Measurements from ENCODE around the gene SCYL1. TPM values are rescaled to one million over a fixed set of nuclear protein-coding genes. Genes with fewer than 3 reads are reported as not detected.
A peak's percentile ranks its signal among the peaks of the same experiment; 100 is the strongest.
"Not testable (repeated sequence)": the region's sequence is repeated elsewhere in the genome, so short reads cannot be mapped to it uniquely, and the experiment has no call there.

SCYL1 gene
- total RNA-seq, 2 experiments from 2014 or later = 74.2 to 74.9 TPM

DNA sequence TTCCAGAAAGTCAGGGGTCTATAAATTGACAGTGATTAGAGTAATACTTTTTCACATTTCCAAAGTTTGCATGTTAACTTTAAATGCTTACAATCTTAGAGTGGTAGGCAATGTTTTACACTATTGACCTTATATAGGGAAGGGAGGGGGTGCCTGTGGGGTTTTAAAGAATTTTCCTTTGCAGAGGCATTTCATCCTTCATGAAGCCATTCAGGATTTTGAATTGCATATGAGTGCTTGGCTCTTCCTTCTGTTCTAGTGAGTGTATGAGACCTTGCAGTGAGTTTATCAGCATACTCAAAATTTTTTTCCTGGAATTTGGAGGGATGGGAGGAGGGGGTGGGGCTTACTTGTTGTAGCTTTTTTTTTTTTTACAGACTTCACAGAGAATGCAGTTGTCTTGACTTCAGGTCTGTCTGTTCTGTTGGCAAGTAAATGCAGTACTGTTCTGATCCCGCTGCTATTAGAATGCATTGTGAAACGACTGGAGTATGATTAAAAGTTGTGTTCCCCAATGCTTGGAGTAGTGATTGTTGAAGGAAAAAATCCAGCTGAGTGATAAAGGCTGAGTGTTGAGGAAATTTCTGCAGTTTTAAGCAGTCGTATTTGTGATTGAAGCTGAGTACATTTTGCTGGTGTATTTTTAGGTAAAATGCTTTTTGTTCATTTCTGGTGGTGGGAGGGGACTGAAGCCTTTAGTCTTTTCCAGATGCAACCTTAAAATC, 20.8 kb upstream of the SCYL1 start:
- H3K36me3 Mint-ChIP-seq = peaks cover 33% of the 10 kb centered on the region
- ATAC-seq (ENCODE audit: low read depth) = no peak
- H3K27me3 Mint-ChIP-seq = no peaks in the 10 kb centered on the region
- H3K4me1 Mint-ChIP-seq = peaks cover 44% of the 10 kb centered on the region
- no peak overlapping the region for H3K4me3 Mint-ChIP-seq
- no peak for DNase-seq
- H3K9me3 Mint-ChIP-seq = no peaks in the 10 kb centered on the region
- POLR2A ChIA-PET = interaction anchor here (0.6 to 28.7 kb wide), 9 partner anchors 6 to 1798 kb away, joined by 3 to 2884 read pairs (median 9); partner anchors contain the start of genes FAM89B, FRMD8, MALAT1 and NEAT1
- peak overlapping the region; percentile 87 for H3K27ac Mint-ChIP-seq

DNA sequence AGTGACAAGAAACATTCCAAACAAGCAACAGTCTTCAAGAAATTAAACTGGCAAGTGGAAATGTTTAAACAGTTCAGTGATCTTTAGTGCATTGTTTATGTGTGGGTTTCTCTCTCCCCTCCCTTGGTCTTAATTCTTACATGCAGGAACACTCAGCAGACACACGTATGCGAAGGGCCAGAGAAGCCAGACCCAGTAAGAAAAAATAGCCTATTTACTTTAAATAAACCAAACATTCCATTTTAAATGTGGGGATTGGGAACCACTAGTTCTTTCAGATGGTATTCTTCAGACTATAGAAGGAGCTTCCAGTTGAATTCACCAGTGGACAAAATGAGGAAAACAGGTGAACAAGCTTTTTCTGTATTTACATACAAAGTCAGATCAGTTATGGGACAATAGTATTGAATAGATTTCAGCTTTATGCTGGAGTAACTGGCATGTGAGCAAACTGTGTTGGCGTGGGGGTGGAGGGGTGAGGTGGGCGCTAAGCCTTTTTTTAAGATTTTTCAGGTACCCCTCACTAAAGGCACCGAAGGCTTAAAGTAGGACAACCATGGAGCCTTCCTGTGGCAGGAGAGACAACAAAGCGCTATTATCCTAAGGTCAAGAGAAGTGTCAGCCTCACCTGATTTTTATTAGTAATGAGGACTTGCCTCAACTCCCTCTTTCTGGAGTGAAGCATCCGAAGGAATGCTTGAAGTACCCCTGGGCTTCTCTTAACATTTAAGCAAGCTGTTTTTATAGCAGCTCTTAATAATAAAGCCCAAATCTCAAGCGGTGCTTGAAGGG, 20.0 kb upstream of the SCYL1 start:
- ATAC-seq (ENCODE audit: low read depth) (no peak), DNase-seq (no peak)
- POLR2A ChIA-PET = interaction anchor here (0.6 to 28.7 kb wide), 9 partner anchors 7 to 454 kb away, joined by 3 to 2884 read pairs (median 14); partner anchors contain the start of genes FAM89B, FRMD8, MALAT1 and NEAT1
- Mint-ChIP-seq H3K9me3 (no peaks in the 10 kb centered on the region), H3K27ac (peak overlapping the region; percentile 87), H3K27me3 (no peaks in the 10 kb centered on the region), H3K4me1 (peaks cover 44% of the 10 kb centered on the region), H3K36me3 (peaks cover 33% of the 10 kb centered on the region), H3K4me3 (no peak overlapping the region)

DNA sequence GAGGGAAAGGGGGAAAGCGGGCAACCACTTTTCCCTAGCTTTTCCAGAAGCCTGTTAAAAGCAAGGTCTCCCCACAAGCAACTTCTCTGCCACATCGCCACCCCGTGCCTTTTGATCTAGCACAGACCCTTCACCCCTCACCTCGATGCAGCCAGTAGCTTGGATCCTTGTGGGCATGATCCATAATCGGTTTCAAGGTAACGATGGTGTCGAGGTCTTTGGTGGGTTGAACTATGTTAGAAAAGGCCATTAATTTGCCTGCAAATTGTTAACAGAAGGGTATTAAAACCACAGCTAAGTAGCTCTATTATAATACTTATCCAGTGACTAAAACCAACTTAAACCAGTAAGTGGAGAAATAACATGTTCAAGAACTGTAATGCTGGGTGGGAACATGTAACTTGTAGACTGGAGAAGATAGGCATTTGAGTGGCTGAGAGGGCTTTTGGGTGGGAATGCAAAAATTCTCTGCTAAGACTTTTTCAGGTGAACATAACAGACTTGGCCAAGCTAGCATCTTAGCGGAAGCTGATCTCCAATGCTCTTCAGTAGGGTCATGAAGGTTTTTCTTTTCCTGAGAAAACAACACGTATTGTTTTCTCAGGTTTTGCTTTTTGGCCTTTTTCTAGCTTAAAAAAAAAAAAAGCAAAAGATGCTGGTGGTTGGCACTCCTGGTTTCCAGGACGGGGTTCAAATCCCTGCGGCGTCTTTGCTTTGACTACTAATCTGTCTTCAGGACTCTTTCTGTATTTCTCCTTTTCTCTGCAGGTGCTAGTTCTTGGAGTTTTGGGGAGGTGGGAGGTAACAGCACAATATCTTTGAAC, 19.2 kb upstream of the SCYL1 start:
- Mint-ChIP-seq H3K4me3 (no peak overlapping the region), H3K9me3 (no peaks in the 10 kb centered on the region), H3K36me3 (peaks cover 33% of the 10 kb centered on the region), H3K4me1 (peaks cover 47% of the 10 kb centered on the region), H3K27me3 (no peaks in the 10 kb centered on the region), H3K27ac (peak overlapping the region; percentile 80)
- POLR2A ChIA-PET = interaction anchor here (0.7 to 28.7 kb wide), 15 partner anchors 8 to 156 kb away, joined by 3 to 2884 read pairs (median 13); partner anchors contain the start of genes FAM89B, FRMD8, MALAT1 and NEAT1
- ATAC-seq (ENCODE audit: low read depth) (no peak), DNase-seq (no peak)

DNA sequence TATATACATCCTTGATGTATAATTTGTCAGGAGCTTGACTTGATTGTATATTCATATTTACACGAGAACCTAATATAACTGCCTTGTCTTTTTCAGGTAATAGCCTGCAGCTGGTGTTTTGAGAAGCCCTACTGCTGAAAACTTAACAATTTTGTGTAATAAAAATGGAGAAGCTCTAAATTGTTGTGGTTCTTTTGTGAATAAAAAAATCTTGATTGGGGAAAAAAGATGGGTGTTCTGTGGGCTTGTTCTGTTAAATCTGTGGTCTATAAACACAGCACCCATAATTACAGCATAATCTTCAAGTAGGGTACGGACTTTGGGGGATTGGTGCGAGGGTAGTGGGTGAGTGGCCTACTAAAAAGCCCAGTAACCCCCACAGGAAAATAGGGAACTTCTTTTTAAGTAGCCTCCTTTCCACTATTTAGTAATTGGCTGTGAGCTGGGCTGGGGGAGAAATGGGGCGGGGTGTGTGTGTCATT, 18.6 kb upstream of the SCYL1 start:
- H3K4me3 Mint-ChIP-seq = no peak overlapping the region

DNA sequence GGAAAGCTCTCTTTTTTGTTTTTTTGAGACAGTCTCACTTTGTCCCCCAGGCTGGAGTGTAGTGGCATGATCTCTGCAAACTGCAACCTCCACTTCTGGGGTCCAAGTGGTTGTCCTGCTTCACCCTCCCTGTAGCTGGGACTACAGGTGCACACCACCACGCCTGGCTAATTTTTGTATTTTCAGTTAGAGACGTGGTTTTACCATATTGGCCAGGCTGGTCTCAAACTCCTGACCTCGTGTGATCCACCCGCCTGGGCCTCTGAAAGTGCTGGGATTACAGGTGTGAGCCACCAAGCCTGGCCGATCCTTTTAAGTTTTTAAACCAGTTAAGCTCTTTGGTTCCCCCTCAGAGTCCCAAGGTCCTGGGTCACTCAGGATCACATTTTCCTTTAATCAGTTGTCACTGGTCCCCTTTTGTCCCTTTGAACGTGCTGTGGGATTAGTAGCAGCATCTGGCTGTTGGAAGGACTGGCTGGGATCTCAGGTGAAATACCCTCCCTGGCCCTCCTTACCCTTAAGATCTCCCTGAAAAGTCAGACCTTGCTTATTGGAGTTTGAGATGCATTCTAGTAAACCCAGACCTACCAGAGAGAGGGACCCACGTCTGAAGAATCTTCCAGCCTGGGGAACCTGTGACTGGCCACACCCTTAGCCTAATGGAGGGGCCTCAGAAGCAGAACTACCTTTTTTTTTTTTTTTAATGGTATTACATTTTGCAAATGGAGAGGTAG, 17.9 kb upstream of the SCYL1 start:
- Mint-ChIP-seq H3K27me3 (no peaks in the 10 kb centered on the region), H3K36me3 (peaks cover 33% of the 10 kb centered on the region), H3K27ac (peak overlapping the region; percentile 80), H3K4me1 (peaks cover 44% of the 10 kb centered on the region), H3K9me3 (no peaks in the 10 kb centered on the region), H3K4me3 (no peak overlapping the region)
- POLR2A ChIA-PET = interaction anchor here (0.8 to 28.7 kb wide), 22 partner anchors 9 to 173 kb away, joined by 3 to 2884 read pairs (median 8); partner anchors contain the start of genes DPF2, EHBP1L1, FRMD8 and MALAT1
- ATAC-seq (ENCODE audit: low read depth) (peak; percentile 34), DNase-seq (no peak)

More for the DNA sequence above, 18.6 kb upstream of the SCYL1 start:
- Mint-ChIP-seq H3K9me3 (no peaks in the 10 kb centered on the region), H3K4me1 (peaks cover 47% of the 10 kb centered on the region), H3K36me3 (peaks cover 33% of the 10 kb centered on the region), H3K27me3 (no peaks in the 10 kb centered on the region), H3K27ac (peak overlapping the region; percentile 80)
- POLR2A ChIA-PET = interaction anchor here (0.7 to 28.7 kb wide), 16 partner anchors 8 to 157 kb away, joined by 3 to 2884 read pairs (median 11); partner anchors contain the start of genes FRMD8, MALAT1, NEAT1 and SCYL1
- DNase-seq (no peak), ATAC-seq (ENCODE audit: low read depth) (no peak)

DNA sequence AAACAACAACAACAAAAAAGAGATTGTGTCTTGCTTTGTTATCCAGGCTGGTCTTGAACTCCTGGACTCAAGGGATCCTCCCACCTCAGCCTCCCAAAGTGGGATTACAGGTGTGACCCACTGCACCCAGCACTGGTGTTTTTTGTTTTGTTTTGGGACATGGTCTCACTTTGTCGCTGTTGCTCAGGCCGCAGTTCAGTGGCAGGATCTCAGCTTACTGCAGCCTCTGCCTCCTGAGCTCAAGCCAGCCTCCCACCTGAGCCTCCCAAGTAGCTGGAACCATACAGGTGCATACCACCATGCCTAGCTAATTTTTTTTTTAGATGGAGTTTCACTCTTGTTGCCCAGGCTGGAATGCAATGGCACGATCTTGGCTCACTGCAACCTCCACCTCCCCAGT, 12.6 kb upstream of the SCYL1 start:
- not testable (repeated sequence) for H3K36me3 Mint-ChIP-seq; DNase-seq; ATAC-seq (ENCODE audit: low read depth); H3K9me3 Mint-ChIP-seq; H3K27ac Mint-ChIP-seq; H3K4me3 Mint-ChIP-seq; H3K27me3 Mint-ChIP-seq
- peaks cover 18% of the 10 kb centered on the region for H3K4me1 Mint-ChIP-seq
- POLR2A ChIA-PET = interaction anchor here (28.7 kb wide), 1 partner anchor 91 kb away, joined by 2884 read pairs; the partner anchor contains the start of gene NEAT1

DNA sequence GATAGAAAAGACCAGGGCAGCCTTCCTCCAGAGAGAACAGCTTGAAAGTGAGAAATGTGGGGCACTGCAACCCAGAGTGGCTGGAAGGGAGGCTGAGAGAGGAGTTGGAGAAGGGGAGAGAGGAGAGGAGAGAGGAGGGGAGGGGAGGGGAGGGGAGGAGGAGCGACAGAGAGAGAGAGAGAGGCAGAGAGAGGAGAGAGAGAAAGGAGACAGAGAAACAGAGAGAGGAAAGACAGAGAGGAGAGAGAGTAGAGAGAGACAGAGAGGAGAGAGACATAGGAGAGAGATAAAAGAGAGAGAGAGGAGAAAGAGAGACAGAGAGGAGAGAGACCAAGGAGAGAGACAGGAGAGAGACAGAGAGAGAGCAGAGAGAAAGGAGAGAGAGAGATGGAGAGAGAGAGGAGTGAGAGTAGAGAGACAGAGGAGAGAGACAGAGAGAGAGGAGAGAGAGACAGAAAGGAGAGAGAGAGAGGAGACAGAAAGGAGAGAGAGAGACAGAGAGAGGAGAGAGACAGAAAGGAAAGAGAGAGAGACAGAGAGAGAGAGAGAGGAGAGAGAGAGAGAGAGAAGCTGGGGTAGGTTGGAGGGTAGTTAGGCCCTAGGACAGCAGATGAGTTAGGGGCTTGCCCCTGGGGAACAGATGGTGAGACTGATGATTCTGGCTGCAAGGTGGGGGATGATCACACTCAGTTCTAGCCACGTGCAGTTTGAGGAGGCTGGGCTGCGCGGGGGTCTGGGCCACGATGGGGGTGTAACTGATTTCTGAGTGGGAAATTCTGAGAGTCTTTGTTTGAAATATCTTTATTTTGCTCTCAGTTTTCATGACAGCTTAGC, 8.5 kb upstream of the SCYL1 start:
- H3K9me3 Mint-ChIP-seq = no peaks in the 10 kb centered on the region
- no peaks in the 10 kb centered on the region for H3K36me3 Mint-ChIP-seq
- no peaks in the 10 kb centered on the region for H3K27me3 Mint-ChIP-seq
- H3K4me1 Mint-ChIP-seq = peaks cover 7% of the 10 kb centered on the region
- ATAC-seq (ENCODE audit: low read depth) (peak; percentile 19), DNase-seq (no peak)
- H3K27ac Mint-ChIP-seq = peak overlapping the region; percentile 27
- POLR2A ChIA-PET = interaction anchor here (1.3 kb wide), 1 partner anchor 19 kb away, joined by 6 read pairs; no protein-coding TSS in a partner anchor
- H3K4me3 Mint-ChIP-seq = no peak overlapping the region

DNA sequence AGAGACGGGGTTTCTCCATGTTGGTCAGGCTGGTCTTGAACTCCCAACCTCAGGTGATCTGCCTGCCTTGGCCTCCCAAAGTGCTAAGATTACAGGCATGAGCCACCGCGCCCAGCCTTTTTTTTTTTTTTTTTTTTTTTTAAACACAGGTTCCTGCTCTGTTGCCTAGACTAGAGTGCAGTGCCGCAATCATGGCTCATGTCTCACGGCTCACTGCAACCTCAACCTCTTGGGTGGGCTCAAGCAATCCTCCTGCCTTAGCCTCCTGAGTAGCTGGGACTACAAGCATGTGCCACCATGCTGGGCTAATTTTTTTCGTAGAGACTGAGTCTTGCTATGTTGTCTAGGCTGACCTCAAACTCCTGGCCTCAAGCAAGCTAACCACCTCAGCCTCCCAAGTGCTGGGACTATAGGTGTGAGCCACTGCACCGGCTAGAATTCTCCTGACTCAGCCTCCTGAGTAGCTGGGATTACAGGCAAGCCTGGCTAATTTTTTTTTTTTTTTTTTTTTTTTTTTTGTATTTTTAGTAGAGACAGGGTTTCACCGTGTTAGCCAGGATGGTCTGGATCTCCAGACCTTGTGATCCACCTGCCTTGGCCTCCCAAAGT, 5.8 kb upstream of the SCYL1 start:
- H3K9me3 Mint-ChIP-seq; H3K36me3 Mint-ChIP-seq; H3K27me3 Mint-ChIP-seq; H3K4me3 Mint-ChIP-seq; ATAC-seq (ENCODE audit: low read depth); DNase-seq; H3K27ac Mint-ChIP-seq: not testable (repeated sequence)
- POLR2A ChIA-PET = interaction anchor here (0.7 to 2.2 kb wide), 3 partner anchors 12 to 41 kb away, joined by 3 to 14 read pairs (median 3); no protein-coding TSS in a partner anchor
- H3K4me1 Mint-ChIP-seq = peaks cover 29% of the 10 kb centered on the region

DNA sequence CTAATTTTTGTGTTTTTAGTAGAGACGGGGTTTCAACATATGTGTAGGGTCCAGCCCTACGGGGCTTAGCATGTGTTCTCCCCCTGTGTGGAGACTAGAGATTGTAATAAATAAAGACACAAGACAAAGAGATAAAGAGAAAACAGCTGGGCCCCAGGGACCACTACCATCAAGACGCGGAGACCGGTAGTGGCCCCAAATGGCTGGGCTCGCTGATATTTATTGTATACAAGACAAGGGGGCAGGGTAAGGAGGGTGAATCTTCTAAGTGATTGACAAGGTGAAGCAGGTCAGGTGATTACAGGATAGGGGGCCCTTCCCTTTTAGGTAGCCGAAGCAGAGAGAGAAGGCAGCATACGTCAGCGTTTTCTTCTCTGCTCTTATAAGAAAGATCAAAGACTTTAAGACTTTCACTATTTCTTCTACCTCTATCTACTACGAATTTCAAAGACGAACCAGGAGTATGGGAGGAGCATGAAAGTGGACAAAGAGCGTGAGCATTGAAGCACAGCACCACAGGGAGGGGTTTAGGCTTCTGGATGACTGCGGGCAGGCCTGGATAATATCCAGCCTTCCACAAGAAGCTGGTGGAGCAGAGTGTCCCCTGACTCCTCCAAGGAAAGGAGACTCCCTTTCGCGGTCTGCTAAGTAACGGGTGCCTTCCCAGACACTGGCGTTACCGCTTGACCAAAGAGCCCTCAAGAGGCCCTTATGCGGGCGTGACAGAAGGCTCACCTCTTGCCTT, 2.9 kb upstream of the SCYL1 start:
- DNase-seq; ATAC-seq (ENCODE audit: low read depth); H3K9me3 Mint-ChIP-seq; H3K36me3 Mint-ChIP-seq; H3K27me3 Mint-ChIP-seq: not testable (repeated sequence)
- POLR2A ChIA-PET = interaction anchor here (0.6 kb wide), 1 partner anchor 15 kb away, joined by 3 read pairs; no protein-coding TSS in a partner anchor
- peak overlapping the region; percentile 74 for H3K27ac Mint-ChIP-seq
- H3K4me3 Mint-ChIP-seq = peak overlapping the region; percentile 72
- peaks cover 32% of the 10 kb centered on the region for H3K4me1 Mint-ChIP-seq

DNA sequence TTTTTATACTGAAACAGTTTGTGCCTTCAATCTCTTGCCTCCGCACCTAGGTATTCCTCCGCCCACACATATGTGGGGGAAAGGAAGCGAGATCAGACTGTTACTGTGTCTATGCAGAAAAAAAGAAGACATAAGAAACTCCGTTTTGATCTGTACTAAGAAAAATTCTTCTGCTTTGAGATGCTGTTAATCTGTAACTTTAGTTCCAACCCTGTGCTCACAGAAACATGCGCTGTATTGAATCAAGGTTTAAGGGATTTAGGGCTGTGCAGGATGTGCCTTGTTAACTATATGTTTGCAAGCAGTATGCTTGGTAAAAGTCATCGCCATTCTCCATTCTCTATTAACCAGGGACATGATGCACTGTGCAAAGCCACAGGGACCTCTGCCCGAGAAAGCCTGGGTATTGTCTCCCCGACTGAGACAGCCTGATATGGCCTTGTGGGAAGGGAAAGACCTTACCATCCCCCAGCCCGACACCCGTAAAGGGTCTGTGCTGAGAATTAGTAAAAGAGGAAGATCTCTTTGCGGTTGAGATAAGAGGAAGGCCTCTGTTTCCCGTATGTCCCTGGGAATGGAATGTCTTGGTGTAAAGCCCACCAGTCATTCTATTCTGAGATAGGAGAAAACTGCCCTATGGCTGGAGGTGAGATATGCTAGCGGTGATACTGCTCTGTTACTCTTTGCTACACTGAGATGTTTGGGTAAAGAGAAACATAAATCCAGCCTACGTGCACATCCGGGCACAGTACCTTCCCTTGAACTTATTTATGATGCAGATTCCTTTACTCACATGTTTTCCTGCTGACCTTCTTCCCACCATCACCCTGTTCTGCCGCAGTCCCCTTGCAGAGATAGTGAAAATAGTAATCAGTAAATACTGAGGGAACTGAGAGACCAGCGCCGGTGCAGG, 1.9 kb upstream of the SCYL1 start:
- peaks cover 35% of the 10 kb centered on the region for H3K4me1 Mint-ChIP-seq
- not testable (repeated sequence) for H3K9me3 Mint-ChIP-seq, H3K36me3 Mint-ChIP-seq, H3K27me3 Mint-ChIP-seq
- ATAC-seq (ENCODE audit: low read depth) (peak; percentile 17), DNase-seq (peak; percentile 49)
- H3K27ac Mint-ChIP-seq = peak overlapping the region; percentile 93
- POLR2A ChIA-PET = interaction anchor here (1.1 to 3.7 kb wide), 3 partner anchors 15 to 136 kb away, joined by 4 to 28 read pairs (median 11); partner anchors contain the start of genes FRMD8 and MALAT1
- peak overlapping the region; percentile 80 for H3K4me3 Mint-ChIP-seq
